ENCODE measurements around the gene EPHA6.
"Not testable (repeated sequence)": the region's sequence is repeated elsewhere in the genome, so short reads cannot be mapped to it uniquely, and the experiment has no call there.

The EPHA6 gene

DNA sequence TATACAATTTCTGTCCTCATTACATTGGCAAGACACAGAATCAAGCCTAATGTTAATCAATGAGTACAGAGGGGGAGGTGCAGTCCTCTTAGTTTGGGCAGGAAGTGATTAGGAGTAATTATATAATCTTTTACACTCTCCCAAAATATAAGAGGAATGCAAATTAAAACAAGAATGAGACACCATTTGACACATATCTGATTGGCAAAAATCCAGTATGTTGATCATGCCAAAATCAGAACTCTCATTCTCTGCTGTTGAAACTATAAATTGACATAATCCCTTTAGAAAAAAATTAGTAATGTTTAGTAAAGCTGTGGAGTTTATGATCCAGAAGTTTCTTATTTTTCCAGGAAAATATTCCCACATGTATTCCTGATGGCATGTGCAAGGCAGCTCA is 373.4 kb downstream of the EPHA6 start:
- DNase-seq (ENCODE audit: low read depth) = no peak

DNA sequence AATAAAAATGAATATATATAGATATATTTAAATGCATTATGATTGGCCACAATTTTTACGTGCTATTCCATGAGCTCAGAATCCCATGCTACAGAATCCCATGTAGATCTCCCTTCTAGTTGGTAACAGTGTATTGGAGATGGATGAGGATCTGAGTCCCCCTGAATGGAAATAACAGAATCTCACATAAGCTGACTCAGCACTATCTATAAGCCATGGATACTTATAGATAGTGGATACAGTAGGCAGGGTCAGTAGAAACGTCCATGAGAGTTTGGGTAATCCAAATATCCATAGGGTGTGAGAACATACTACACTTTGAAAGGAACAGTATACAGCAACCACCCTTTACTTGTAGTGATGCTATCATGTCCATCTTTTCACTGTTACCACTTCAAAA is 375.4 kb downstream of the EPHA6 start:
- no peak for DNase-seq (ENCODE audit: low read depth)

DNA sequence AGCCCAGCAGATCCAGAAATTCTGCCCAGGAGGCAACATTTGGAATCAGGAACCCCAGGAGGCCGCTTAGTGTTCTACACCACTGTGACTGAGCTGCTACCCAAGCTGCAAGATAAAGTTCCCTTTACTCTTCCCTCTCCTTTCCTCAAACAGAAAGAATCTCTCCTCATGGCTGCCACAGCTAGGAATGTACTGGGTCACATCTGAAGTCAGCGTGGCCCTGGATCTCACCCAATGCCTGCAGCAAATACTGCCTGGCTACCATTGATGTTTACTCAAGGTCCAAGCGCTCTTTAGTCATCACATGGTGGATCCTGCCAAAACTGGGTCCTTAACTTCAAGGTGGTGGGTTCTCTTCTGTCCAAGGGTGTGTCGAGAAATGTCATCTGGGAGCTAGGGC is 382.7 kb downstream of the EPHA6 start:
- no peak for DNase-seq (ENCODE audit: low read depth)

DNA sequence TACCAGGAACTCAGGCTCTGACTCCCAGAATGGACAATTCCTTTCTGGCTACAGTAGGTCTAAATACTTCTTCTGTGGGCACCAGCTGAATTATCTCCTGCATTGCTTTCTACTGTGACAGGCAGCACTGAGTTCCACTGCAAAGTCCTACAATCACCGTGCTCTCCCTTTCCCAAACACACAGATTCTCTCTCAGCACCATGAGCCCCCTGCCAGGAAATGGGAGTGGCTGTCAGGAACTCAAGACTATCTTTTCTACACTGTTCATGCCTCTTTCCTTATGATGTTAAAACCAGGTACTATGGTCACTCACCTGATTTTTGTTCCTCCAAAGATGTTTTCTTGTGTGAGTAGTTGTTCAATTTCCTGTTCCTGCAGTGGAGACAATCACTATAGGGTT is 383.4 kb downstream of the EPHA6 start:
- DNase-seq (ENCODE audit: low read depth) = no peak

DNA sequence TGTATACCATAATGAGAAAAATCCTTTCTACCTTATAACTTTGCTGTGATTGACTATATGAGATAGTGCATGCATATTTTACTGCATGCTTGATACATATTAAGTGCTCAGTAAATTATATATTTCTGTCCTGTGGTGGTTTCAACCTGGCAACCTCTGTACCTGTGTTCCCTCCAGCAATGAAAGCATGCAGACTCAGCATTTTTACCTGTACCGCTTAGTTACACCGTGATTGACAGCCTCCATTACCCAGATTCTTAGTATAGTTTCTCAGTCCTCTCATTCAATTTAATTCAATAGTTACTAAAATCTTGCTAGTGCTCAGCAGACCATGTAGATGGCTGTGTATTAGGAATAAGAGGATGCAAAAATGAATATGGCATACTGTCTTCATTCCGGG is 386.0 kb downstream of the EPHA6 start:
- no peak for DNase-seq (ENCODE audit: low read depth)

DNA sequence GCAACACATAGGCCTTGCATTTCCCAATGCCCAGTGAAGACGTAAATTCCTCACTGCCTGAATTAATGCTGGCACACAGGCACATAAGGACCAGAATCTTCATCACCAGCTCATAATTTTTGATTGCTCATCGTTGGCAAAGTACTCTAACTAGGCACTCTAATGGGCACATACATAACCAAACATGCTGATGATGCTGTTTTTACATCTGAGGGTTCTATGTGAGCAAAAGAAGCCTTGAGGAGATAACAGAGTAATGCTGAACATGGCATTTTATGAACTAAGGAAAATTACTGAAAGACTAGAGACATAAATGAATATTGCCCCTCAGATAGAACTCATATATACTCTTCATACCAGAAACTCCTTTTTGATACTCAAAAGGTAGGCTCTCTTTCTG is 387.4 kb downstream of the EPHA6 start:
- no peak for DNase-seq (ENCODE audit: low read depth)

DNA sequence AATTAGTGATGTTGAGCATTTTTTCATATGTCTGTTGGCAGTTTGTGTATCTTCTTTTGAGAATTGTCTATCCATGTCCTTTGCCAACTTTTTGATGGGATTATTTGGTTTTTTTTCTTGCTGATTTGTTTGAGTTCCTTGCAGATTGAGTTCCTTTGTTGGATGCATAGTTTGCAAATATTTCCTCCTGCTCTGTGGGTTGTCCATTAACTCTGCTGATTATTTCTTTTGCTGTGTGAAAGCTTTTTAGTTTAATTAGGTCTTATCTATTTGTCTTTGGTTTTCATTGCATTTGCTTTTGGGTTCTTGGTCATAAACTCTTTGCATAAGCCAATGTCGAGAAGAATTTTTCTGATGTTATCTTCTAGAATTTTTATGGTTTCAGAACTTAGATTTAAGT is 414.6 kb downstream of the EPHA6 start:
- DNase-seq (ENCODE audit: low read depth) = no peak

DNA sequence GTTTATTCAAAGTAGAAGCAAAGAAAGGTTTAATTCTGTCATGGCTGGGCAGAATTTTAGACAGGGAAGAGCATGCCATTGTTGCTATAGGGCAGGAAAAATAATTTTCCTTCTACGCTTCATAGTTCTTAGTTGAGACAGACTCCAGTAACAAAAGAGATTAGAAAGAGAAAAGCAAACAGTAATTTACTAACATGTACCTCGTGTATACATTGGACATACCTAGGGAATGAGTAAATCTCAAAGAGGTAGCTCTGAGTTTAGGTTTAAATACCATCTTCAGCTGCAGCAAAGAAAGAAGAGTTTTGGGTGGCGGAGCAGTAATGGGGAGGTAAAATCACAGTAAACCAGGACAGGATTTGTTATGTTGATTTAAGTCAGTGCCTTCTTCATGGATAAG is 416.1 kb downstream of the EPHA6 start:
- no peak for DNase-seq (ENCODE audit: low read depth)

DNA sequence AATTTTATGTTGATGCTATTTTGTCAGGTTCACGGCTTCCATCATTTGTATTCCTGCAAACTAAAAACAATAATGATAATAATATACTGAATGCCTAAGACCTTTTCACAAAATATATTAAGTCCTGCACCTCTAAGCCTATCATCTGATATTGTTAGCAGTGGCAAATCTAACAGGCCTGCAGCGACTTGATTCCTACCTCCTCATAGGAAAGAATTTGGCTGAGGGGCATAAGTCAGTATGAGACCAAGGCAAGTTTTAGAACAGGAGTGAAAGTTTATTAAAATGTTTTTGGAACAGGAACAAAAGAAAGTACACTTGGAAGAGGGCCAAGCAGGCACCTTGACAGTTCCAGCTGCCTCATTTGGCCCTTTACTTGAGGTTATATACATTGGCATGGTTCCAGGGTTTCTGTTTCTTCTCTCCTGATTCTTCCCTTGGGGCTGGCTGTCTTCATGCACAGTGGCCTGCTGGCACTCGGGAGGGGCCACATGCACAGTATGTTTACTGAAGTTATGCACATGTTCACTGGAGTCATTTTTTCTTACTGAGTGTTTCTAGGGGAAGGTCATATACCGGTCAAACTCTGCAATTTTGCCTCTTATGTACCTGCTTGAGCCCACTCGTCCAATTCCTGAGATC is 418.1 kb downstream of the EPHA6 start:
- DNase-seq (ENCODE audit: low read depth) = no peak

DNA sequence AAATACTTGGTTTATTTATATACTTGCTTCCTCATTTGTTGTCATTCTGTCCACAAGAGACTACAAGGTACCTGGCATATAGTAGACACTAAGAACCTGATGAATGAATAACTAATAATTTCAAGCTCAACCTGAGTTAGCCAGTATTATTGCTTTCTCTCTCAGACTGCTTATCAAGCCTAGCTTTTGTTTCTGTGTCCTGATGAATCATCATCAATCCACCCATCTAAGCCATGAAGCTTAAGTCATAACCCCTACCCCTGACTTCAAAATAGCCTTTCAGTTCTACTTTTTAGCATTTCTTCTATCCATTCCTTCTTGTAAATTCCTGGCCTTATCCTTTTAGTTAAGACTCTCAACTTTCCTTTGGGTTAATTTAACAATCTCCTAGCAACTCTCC is 420.8 kb downstream of the EPHA6 start:
- no peak for DNase-seq (ENCODE audit: low read depth)

DNA sequence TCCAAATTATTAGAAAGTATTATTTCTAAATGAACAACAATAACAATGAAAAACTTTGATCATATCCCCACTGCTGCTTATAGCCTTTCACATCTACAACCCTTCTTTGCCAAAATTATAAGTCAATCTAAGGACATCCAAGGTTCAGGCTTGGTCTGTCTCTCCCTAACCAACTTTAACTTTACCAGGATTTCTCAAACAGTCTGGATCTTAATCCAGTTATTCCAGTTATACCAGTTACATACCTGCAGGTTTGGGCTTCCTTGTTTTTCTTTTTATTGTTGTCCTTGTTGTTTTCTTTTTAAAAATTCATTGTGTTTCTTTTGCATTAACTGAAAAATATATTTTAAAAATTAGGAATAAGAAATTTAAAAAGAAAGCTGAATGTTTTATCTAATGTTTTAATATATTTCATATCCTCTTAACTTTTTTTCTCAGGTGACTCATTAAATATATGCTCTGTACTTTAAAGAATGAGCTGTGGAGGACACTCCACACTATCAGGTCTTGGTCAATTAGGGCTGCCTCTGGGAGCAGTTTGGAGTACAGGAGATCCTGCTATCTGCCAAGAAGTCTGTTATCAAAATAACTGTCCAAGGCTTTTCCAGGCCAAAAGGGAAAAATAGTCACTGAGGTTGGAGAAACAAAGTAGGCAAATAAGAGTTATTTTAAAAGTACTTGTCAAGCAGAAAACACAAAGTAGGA is 421.4 kb downstream of the EPHA6 start:
- no peak for DNase-seq (ENCODE audit: low read depth)

DNA sequence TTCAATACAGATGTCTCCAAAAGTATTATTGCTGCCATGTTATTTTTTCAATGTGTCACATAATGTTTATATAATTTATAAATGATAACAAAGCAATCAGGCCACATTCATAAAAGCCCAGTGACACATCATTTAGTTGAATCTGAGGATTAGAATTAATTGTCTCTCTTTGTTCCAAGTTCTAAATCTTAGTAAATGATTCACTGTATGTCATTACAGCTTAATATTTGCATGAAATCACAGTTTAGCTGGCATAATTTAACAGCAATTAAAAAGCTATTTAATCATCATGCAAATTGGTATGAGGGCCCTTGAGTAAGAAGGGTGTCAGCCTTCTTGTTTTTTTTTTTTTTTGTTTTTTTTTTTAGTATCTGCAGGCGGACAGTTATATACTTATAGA is 427.0 kb downstream of the EPHA6 start:
- DNase-seq (ENCODE audit: low read depth) = no peak

DNA sequence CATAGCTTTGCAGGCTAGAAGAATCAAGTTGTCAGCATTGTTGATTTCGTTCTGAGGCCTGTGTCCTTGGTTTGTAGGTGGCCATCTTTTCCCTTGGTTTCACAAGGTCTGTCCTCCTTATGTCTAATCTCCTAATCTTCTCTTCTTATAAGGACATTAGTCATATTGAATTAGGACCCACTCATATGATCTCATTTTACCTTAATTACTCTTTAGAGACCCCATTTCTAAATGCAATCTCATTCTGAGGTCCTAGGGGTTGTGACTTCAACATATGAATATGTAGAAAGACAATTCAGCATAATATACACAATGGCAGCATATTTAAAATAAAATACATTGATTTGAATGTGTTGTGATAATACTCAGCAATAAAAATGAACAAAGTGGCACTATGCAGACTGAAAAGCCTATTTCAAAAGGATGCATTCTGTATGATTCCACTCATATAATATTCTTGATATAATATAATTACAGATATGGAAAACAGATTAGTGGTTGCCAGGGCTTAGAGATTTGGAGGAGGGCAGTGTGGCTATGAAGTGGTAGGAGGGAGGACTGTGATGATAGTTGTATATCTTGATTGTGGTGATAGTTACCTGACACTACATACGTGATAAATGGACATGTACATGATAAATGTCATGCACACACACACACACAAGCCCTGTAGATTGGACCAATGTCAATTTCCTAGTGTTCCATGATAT is 431.0 kb downstream of the EPHA6 start:
- no peak for DNase-seq (ENCODE audit: low read depth)

DNA sequence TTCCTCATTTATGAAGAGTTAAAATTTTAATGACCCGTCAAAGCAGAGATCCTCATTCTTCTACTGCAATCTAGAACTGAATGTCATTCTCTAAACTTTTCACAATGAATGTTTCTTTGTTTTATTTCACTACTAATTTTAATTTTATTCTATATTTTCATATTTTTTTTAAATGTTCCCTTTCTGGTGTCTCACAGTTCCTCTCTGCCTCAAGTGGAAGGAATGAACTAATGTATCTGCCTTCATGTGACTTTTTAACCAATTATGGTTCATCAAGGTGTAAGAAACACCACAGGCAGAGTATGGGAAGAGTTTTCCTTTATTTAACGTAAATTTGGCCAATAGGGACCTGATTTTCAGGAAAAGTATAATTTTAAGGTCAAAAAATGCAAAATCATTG is 441.7 kb downstream of the EPHA6 start:
- DNase-seq (ENCODE audit: low read depth) = no peak

DNA sequence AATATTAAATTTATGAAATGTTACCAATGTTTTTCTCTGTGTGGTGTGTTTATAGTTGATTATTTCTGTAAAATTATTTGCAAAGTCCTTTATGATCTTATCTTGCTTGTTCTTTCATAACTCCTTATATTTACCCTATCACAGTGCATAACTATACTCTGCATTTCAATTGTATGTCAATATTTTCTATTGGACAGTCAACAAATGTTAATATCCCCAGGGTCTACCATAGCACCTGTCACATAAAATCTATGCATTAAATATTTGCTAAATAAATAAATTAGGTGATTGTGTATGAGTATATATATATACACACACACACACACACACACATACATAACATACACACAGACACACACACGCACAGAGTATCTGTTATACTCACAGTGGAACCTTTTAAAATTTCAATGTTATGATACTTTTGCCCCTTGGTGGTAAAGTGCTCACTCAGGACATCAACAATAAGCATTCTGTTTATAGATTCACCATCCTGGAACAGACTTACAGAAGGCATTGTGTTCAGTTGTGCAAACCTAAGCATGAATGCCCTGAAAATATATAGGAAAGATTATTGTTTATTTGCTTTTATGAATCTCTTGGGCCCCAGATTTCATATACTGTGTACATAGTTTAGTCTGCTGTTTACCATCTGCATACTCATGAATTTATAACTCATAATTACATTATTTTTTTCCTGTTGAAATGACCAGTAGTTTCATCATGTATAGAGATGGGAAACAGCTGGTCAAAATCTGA is 443.7 kb downstream of the EPHA6 start:
- no peak for DNase-seq (ENCODE audit: low read depth)

DNA sequence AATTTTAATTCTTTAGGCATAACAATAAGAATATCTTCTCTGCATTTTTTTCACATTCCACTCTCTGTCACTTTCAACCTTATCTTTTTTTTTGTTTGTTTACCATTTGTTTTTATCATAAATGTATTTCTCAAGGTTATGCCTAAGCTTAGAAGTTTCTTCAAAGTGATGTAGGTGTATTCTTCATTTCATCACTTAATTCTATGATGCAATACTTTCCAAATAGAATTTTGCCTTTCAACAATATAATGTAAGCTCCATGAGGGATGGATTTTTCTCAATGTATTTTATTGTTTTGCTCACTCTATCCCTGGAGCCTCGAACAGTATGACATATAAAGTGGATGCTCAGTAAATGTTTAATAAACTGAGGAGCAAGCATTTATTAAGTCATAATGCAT is 444.9 kb downstream of the EPHA6 start:
- DNase-seq (ENCODE audit: low read depth) = no peak

DNA sequence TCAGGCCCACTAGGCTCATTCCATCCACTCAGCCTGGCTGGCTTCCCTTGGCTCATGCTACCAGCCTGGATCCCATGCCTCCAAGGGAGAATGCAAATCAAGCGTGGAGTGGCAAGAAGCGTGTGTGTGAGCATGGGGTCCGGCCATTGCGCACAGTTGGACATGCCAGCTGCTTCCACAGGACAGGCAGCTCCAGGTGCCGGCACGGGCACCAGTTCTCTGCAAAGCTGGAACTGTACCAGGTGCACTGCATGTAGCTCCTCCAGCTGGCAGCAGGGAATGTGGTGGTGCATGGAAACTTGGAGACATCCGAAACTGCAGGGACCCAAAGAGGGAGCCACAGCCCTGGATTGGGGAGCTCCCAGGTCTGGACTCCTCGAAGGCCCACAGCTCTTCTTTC is 449.8 kb downstream of the EPHA6 start:
- no peak for DNase-seq (ENCODE audit: low read depth)

DNA sequence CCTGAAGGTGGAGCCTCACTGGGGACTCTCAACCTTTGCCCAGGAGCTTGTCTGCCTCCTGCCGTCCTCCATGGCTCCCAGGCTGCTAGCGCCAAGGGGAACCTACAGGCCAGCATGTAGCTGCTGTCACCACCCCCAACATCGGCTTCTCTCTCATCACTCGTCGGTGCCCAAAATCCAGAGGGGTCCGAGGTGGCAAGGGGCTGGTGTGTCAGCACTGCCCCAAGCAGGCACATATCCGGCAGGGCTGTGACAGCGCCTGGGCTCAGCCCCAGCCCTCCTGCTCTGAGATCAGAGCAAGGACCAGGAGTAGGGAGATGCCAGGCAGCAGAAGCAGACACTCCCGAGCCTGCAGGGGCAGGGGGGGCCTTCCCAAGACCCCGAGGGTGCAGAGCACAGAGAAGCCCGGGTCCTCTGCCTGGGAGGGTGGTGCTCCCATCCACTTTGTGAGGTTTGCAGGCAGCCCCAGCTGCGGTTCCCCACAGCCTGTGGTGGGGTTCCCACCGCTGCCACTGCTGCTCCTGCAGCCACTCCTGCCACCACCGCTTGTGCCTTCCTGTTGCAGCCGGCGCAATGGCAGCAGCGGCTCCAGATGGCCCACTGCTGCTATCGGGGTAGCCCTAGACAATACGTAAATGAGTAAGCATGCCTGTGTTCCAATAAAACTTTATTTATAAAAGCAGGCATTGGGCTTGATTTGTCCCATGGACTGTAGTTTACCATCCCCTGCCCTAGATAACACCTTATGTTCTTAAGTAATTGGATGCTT is 451.0 kb downstream of the EPHA6 start:
- no peak for DNase-seq (ENCODE audit: low read depth)

DNA sequence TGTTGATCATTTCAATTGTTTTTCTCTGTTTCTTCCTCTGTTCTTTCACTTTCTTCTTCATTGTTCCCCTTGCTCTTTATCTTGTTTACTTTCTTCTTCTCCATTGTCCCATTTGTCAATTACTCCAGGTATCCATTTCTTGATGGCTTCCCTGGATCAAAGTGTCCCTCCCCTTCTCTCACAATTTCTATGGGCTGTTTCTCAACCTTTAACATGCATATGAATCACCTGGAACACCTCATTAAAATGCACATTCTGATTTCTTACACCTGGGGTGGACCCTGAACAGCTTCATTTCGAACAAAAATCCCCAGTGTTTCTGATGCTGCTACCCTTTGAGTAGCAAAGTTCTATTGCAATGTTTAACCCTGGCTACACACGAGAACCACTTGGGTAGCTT is 454.8 kb downstream of the EPHA6 start:
- DNase-seq (ENCODE audit: low read depth) = no peak

DNA sequence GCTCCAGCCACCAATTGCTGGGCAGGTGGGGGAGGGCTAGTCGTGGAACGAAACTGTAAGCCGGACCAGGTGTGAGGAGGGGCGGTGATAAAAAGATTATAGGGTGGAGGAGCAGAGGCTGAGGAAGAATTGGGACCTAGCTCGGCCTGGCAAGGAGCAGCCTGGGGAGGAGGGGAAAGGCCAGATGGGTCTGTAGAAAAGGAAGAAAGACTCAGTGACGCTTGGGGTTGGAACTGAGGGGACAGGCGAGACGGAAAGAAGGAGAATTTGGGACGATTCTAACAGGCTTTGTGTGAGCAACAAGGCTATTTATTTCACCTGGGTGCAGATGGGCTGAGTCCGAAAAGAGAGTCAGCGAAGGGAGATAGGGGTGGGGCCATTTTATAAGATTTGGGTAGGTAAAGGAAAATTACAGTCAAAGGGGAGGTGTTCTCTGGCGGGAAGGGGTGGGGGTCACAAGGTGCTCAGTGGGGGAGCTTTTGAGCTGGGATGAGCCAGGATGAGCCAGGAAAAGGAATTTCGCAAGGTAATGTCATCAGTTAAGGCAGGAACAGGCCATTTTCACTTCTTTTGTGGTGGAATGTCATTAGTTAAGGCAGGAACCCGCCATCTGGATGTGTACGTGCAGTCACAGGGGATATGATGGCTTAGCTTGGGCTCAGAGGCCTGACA is 462.6 kb downstream of the EPHA6 start:
- DNase-seq (ENCODE audit: low read depth) = not testable (repeated sequence)

DNA sequence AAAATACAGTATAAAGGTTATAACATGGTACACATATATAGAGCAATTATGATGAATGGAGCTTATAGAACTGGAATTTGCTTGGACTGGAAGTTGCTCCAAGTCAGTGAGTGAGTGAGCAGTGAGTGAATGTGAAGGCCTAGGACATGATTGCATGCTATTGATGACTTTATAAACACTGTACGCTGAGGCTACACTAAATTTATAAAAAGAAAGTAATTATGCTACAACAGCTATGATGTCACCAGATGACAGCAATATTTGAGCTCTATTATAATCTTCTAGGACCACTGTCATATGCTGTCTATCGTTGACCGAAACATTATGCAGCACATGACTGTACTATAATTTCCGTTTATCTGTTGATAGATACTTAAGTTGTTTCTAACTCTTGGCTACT is 463.3 kb downstream of the EPHA6 start:
- no peak for DNase-seq (ENCODE audit: low read depth)
